CD4-positive, alpha-beta T cell treated with Interleukin-21 for 1 hour (primary cell): ENCODE measurements around the gene NTSR2.

Source experiments
- DNase-seq: peaks from one replicate; pipeline ENCODE4 v3.0.0-alpha.2; 2020

Gene NTSR2

DNA sequence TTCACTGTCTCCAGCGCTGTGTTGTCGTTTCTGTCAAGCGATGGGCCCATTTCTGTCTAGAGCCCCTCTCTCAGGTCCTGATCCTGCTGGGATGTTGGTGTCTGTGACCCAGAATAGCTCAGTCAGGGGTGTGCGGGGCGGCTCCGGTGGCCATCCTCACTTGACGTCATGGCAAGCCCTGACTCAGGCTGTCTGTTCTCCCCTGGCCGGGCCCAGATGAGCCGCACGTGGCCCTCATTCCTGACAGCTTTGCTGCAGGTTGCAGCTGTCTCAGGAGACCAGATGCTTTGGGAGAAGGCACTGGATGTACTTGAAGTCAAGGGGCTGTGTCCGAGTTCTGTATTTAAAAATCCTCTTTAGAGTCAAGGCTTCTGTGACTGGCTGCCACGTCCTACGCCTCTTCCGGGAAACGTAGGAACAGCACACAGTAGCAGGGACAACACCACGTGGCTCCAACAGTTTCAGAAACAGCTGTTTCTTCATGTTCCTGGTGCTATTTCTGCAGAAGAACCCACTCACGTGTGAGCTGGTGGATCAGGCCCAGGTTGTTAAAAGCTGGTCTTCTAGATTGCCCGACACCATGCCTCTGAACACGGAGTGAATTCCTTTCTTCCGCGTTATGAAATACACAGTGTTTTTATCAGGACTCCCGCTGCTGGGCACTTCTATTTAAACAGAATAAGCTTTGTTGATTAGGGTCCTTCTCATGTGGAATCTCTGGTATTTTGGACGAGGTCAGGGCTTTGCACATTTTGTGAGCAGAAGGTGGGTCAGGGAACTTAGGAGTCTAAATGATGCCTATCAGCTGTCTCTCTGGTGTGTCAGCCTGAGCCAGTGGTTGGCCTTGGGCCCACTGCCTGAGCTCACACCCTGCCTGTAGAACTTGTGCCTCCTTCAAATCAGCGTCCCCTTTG, 28.3 kb upstream of the NTSR2 start:
- no peak for DNase-seq

DNA sequence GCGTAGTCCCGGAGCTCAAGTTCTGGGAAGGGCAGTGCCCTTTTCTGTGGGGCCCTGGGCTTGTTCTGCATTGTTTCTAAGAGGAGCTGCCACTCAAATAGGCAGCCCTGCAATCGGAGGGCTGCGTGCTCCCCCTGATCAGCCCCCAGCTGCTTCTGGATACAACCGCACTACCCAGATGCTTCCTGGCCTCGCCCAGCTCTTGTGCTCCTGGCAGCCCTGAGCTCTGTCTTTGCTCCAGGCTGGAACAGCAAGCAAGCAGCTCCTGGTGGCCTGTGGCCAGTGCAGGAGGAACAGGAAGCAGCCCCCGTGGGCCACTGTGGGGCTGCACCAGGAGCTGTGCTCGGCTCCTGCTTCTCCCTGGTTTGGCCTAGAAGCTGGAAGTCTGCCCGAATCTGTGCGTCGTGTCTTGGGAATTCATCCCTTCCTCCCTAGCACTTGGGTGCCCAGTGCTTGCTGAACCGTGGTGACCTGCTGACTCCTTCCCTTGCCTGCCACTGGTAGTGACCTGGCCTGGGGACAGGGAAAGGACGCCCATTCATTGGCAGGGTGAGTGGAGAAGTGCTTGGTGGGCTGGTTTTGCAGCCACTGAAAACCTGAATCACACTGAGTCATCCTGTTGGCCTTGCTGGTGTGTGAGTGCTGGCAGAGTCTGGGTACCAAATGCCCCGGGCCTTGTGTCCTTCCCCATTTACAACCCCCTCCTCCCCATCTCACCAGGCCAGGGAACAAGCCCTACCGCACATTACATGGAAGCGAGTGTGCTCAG, 27.3 kb upstream of the NTSR2 start:
- DNase-seq: no peak

DNA sequence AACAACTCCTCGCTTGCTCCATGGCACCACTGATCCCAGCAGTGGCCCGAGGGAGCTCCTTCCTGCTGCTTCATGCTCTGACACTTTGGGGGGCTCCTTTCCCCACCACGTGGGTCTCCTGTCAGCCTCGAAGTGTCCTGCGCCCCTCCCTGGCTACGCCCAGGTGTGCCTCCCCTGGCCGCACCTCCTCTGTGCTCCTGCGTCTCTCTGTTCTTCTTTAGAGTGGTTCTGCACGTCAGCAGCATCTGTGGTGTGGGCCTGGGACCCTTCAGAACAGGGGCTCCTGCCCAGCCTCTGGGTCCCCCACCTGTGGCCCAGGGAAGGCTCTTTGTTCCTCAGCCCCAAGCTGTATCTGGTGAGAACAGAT, 26.7 kb upstream of the NTSR2 start:
- DNase-seq: no peak

DNA sequence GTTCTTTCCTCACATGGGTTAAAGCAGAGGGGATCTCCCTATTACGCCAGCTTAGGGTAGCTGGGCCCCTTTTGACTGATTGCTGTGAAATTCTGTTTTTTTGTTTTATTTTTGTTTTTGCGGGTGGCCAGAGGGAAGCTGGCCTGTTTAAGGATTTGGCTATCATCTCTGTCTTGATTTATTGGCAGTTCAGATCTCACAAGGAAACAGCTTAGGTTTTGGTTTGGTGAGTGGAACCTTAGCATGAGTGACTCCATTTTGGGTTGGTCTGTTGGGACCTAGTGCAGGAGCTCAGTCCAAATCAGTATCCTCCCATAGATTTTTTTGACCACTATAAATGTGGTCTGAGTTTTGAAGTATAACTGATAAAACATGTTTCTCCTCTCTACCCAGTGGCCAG, 25.6 kb upstream of the NTSR2 start:
- no peak for DNase-seq

DNA sequence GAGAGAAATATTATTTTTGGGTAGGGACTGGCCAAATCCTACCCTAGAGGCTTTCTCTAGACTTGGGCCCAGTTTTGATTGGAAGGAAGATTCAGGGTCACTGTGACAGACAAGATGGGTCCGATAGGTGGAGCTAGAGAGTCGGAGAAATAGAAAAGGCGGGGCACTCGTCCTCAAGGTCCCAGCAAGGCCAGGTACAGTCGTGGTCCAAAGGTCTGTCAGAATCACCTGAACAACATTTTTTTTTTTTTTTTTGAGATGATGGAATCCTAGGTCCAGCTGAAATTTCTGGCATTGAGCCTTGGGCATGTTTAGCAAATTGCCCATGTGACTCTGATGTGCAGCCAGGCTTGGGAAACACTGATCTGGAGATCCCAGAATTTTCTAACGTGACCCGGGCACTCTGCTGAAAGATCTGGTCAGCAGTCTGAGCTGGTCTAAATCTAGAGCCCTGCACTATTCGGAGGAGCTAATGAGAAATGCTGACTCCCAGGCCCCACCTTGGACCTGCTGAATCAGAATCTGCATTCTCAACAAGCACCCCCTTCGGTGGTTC, 23.0 kb upstream of the NTSR2 start:
- DNase-seq: peak; percentile 77

DNA sequence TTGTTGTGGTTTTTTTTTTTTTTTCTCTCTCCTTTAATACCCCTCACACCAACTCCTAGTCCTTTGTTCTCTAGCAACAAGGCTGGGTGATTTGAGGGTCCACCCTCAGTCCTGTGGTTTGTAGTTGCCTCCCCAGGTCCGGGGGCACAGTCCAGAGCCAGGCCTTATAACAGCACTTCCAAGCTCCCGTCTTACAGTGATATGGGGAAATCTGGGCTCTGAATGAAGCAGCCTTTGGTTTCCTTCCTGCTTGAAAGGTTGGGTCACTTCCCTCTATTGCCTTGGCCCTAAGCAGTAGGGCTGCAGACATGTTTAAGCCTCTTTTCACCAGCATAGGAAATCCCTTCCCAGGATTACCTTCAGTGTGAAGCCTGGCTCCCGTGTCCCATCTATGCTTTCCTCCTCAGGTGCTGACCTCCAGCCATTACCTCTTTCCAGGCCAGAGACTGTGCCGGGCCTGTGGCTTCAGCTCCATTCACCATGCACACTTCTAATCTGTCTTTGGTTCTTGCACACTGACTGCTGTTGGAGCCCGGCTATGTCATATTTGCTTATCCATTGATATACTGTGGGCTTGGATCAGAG, 21.2 kb upstream of the NTSR2 start:
- no peak for DNase-seq

DNA sequence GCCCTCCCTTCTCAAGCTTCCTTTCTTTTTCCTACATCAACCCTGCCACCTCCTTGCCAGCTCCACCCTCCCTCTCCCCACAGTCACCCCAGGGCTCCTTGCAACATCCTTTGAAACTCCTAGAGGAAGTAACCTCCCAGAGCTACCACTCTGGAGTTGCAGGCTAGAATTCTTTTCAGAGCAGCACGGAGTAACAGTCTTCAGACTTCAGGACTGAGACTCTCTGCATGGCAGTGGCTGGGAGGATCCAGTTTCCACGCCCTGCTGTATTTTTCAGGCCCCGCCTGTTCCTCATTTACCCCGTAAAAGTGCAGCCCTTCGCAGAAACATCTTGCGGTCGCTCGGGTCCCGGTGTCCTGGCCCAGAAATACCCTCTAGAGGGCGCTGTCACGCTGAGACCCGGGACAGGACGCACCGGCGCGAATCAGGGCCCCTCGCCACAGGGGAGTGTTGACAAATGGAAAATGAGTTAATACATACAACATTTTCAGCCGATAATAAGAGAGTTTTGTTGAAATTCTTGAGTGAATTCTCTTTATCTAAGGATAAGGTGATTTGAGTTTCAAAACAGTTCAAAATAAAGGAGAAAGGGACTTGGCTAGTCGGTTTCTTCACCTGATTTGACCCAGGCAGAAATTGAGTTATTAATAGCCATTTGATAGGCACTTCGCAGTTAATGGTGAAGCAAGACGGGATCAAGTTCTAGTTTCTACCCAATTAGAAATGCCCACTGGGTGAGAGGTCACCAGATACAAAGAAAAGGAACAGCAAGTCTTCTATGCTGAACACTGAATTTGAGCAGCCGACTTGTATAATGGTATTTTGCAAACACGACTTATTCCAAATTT, 18.5 kb upstream of the NTSR2 start:
- DNase-seq: peak; percentile 82

DNA sequence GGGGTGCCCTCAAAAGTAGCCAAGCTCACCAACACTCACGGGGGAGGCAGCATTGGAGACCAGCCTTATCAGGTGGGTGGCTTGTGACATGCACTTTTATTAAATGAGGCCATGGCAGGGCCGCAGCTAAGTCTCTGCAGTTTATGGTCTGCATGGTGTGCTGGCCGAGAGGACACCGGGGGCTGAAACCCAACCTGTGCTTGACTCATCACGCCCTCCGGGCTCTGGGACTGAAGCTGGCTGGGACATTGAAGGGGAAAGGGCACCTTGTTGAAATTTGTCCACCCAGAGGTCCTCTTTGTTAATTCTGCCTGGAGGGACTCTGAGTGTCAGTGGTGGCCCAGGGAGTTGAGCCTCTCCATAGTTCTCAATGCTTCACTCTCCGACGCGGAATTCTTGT, 17.7 kb upstream of the NTSR2 start:
- DNase-seq: no peak

DNA sequence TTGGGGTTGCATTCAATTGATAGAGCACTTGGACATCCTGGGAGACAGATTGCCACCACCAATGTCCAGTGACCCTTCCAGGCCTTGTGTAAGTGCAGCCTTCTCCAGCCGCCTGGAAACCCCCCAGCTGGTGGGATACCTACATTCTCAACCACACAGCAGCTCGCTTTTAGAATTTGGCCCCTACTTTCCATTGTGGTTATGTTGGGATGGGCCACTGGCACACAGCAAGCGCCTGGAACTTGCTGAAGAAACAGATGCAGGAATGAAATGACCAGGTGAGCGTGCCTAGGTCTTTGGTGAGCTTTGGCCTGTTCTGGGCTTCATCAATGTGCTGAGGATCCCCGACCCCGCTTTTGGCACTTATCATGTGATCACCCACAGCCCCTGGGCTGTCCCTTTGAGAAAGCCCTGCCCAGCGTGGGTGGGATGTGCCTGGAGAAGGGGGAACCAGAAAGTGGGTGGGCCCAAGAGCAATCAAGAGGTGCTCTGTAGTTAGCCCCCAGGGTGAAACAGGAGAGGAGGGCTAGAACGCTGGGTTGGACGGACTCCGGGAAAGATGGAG, 16.0 kb upstream of the NTSR2 start:
- DNase-seq: no peak

DNA sequence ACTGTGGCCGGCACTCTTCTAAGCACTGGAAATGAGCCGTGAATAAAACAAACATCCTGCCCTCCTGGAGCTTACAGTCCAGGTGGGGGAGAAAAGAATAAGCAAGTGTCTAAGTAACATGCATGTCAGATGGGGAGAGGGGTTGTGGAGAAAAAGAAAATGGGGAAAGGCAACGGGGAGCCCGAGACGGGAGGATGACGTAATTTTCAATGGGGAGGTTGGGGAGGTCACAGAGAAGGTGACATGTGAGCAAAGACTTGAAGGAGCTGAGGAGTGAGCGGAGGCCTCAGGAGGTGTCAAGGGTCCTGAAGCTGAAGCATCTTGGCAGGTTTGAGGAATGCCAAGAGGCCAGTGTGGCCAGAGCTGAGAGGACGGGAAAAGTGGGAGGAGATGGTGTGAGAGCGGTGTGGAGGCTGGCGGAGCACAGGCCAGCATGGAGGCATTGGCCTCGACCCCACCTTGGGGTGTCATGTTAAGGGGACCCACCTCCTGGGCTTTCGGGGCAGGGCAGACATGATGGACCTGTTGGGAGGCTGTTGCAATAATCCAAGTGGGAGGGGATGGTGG, 15.0 kb upstream of the NTSR2 start:
- DNase-seq: no peak

DNA sequence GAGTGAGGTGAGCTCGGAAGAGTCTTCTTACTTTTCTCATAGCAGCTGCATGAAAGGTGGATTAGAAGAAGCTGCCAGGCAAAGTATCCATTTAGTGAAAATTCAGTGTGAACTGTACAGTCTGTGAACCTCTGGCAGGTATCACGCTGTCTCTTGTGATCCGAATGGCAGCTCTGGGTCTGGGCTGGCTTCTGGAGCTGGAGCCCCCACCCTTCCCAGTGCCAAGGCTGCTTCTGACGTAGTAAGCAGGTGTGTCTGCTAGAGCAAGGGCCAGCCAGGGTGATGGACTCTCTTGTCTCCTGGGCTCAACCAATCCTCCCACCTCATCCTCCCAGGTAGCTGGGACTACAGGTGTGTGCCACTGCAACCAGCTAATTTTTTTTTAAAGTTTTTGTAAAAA, 14.0 kb upstream of the NTSR2 start:
- no peak for DNase-seq

DNA sequence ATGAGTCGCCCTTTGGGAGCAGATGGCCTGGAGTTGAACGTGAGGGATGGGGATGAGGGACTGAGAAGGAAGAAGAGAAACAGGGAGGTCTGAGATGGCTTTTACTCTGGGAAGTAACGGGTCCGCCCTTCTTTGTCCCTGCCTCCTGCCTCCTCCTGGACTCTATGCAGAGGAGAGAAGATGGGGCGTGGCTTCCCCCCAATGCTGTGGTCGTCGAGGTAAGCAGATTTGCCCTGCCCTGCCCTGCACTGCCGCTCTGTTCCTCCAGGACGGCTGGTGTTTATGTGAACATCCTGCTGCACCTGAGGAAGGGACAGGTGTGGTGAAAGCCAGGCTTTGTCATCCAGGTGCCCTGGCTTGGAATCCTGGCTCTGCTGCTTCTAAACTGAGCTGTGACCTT, 13.5 kb upstream of the NTSR2 start:
- DNase-seq: no peak

DNA sequence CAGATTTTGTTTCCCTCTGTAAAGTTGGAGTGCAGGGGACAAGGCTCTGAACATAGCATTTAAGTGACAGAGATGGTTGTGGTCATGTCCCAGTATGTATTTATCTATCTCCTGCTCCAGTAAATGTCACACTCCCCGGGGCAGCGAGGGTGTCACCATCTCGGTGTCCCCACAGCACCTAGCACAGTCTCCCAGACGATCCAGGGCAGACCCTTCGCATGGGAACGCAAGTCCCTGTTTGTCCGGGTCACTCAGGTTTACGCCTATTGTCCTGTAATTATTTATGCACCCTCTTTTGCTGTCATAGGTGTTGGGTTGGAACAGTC, 12.6 kb upstream of the NTSR2 start:
- no peak for DNase-seq

DNA sequence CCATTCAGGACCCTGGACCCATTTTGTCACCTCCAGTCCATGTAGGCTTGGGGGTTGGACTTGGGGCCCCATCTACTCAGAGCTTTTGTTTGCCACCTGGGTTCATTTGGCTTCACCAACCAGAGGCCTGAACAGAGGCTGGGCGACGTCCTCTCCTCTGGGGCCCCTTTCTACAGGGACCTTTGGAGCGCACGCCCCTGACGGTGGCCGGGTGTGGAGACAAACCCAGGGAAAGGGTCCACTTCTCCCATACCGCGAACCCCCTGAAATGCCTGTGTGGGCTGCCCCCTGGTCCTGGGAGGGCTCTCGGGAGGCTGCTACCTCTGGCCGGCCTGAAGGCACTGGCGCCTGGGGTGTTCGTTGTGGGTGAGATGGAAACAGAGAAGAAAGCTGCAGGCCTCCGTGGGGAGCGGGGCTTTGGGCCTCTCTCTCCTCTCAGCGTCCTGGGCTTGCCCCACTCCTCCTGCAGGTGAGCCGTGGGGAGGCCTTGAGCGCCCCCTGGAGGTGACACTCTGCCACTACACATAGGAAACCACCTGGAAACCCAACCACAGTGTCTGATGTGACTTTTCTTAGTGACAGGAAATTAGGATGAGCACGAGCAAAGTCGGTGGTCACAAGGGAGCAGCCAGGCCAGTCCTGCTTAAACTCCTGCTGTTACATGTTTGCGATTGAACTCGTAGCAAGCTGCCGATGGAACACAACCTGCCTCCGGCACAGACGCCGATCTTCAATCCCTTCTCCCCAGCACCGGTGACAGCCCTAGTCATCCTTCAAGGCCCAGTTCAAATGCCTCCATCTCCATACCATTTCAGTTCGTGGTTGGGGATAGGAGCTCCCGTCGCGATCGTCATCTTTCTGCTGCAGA, 12.0 kb upstream of the NTSR2 start:
- peak; percentile 50 for DNase-seq

DNA sequence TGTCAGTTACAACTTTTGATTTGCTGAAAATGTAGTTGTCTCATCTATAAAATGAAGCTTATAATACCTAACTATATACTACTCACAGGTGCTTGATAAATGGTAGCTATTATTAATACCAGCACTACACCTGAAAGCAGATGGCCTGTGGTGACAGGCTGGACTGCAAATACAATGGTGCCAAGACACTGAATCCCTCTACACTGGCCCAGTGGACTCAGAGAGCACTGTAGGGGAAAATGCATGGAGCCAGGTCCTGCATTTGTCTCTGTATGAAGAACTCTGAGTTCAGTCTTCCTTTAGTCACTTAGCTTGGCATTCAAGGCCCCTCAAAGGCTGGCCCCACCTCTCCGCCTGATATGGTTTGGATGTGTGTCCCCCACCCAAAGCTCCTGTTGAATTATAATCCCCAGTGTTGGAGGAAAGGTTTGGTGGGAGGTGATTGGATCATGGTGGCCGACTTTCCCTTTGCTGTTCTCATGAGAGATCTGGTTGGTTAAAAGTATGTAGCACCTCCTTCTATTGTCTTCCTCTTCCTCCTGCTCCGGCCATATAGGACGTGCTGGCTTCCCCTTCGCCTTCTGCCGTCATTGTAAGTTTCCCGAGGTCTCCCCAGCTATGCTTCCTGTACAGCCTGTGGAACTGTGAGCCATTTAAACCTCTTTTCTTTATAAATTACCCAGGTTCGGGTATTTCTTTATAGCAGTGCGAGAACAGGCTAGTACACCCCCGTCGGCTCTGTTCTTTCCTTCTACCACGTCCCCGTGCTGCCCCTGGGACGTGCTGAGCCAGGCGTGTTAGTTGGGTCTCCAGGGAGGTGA, 11.1 kb upstream of the NTSR2 start:
- no peak for DNase-seq

DNA sequence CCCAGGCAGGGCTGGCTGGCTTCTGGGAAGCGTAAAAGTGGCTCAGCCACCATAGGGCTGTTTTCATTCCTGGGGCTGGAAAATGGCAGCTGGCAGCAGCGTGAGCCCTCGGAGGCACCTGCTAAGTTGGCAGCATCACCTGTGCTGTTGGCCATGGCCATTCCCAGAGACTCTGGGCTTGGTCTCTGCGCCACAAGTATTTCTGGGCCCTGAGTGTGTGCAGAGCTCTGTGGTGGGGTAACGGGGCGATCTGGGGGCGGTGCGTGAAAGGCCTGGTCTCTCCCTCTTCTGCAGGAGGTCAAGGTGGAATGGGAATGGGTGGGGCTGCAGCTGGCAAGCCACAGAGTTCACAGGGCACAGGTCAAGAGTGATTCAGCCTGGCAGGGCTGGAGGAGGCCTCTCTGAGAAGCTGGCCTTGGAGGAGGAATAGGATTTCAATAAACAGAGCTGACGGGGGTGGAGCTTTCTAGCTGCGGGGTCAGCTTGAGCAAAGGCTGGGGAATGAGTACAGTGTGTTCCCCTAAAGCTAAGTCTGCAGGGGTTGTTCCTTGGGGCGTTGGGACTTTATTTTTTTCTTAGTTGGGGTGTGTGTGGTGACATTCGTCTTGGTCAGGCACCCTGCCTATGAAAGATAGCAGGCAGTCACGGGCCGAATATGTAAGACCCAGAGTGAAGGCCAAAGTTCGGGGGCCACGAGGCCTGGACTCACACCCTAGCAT, 10.3 kb upstream of the NTSR2 start:
- DNase-seq: no peak

DNA sequence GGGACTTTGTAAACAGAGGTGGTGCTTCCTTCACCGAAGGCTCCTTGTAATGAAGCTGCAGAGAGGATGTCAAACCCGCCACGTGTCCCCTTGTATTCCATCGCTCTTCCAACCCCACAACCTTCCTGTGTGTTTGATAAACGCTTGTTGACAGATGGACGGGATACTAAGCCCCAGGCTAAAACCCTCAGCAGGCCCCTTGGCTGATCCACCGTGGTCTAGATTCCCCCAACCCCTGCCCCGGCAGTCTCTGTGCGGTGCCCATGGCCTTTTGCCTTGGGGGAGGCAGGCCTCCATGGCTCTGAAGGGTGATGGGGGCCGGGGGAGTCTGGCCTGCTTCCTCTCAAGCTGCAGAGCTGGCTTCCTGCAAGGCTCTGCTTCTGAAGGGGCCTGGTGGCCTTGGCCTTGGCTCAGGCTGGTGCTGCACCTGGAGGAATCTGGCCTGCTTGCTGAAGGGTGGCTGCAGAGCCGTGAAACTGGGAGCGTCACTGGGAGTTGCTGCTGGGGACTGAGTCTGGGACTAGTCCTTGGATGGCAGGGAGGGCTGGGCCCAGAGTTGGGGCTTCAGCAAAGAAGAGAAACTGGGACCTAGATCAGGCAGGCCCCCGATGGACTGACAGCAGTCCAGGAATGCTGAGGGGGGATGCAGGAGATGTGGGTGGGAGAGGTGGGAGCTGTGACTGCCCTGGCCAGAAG, 9.6 kb upstream of the NTSR2 start:
- DNase-seq: no peak

DNA sequence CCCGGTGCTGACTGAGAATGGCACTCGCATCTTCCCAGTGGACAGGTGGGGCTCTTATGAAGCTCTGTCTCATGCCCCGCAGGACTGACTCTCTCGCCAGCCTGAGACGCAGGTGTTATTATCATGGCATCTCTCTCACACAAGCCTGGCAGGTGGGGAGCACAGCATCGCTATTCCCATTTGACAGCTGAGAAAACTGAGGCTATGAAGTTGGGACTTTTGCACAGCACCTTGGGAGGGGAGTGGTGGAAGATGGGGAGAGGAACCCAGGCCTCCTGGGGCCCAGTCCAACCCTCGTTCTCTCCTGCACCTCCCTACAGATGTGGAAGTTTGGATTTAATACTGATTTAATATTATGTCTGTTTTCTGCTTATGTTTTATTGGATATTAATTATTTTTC, 9.0 kb upstream of the NTSR2 start:
- no peak for DNase-seq
